Epithelial cell of esophagus (primary cell): ENCODE measurements around the gene HSBP1L1.

Experiments
- DNase-seq: peaks from one replicate; pipeline ENCODE4 v3.0.0; 2010; ENCODE audit warnings: low read depth
- H3K4me3 ChIP-seq: 2 replicates; pipeline ENCODE4 v1.5.1; 2011; ENCODE audit warnings: mild to moderate bottlenecking, low read length, control low read depth
- TF ChIP-seq, protein P1 (sequence below): IDR thresholded peaks from 2 replicates; pipeline ENCODE4 v1.5.1; 2011; ENCODE audit warnings: low read depth, mild to moderate bottlenecking, low read length, control low read depth, inconsistent platforms; ENCODE audit not compliant: insufficient read depth; ENCODE audit errors: missing control alignments

HSBP1L1 gene

DNA sequence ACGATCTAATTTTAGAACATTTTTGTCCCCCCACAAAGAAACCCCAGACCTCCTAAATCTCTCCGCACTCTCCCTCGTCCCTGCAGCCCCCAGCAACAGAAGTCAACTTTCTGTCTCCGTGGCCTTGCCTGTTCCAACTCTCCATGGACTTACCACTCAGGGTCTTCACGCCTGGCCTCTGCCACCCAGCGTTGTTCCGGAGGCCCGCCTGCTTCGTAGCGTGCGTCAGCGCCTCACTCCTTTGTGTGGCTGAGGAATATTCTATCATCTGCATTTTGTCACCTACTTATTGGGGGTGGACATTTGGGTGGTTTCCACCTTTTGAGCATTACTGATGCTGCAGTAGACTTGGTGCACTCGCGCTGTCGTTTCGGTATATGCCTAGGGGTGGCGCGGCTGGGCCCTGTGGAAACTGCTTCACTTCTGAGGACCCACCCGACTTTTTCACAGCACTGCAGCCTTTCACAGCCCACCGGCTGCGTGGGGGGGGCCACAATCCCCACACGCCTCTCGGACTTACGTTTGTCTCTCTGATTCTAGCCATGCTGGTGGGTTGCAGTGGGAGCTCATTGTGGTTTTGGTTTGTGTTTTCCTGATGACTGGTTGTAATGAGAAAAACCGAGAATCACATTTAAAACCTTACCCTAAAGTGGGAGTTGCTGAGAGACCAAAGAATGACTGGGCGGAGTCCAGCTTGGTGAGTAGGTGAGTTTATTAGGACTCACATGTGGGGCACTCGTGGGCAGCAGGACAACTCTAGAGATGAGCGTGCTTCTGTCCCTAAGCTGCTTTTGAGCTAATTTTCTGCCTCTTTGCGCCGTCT, 1.4 kb upstream of the HSBP1L1 start:
- H3K4me3 ChIP-seq: no peak overlapping the region
- DNase-seq: no peak
- TF ChIP-seq, protein P1, sequence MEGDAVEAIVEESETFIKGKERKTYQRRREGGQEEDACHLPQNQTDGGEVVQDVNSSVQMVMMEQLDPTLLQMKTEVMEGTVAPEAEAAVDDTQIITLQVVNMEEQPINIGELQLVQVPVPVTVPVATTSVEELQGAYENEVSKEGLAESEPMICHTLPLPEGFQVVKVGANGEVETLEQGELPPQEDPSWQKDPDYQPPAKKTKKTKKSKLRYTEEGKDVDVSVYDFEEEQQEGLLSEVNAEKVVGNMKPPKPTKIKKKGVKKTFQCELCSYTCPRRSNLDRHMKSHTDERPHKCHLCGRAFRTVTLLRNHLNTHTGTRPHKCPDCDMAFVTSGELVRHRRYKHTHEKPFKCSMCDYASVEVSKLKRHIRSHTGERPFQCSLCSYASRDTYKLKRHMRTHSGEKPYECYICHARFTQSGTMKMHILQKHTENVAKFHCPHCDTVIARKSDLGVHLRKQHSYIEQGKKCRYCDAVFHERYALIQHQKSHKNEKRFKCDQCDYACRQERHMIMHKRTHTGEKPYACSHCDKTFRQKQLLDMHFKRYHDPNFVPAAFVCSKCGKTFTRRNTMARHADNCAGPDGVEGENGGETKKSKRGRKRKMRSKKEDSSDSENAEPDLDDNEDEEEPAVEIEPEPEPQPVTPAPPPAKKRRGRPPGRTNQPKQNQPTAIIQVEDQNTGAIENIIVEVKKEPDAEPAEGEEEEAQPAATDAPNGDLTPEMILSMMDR: no peak

DNA sequence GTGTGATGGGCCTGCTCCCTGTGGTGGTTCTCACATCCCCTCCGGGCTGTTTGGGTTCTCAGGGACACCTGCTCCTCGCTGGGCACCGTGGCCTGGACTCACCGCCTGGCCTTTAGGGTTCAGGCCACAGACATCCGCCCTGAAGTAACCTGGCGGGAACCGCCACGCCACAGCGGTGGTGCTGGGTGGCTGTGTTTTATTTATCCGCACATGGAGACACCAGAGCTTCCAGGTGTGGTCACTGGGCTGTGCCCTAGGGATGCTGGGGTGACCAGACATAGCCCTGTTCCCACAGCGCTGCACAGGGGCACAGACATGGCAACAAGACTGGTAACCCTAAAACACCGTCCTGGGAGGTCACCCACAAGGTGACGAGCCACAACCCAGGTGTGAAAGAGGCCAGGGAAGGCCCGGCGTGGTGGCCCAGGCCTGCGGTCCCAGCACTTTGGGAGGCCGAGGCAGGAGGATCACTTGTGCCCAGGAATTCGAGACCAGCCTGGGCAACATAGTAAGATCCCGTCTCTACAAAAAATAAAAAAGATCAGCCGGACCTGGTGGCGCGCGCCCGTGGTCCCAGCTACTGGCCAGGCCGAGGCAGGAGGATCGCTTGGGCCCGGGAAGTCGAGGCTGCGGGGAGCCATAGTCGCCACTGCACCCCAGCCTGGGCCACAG, 649 bp upstream of the HSBP1L1 start:
- no peak for DNase-seq
- TF ChIP-seq, protein P1: no peak
- peak overlapping the region; percentile 69 for H3K4me3 ChIP-seq

GRCh38 chr18:79965119-79965902, 868 bp downstream of the HSBP1L1 start:
- peak overlapping the region; percentile 69 for H3K4me3 ChIP-seq
- TF ChIP-seq, protein P1: no peak
- DNase-seq: peak; percentile 81

- TF ChIP-seq, protein P1: no peak
- H3K4me3 ChIP-seq: no peak overlapping the region
- DNase-seq: no peak
These were observed 6.1 kb downstream of the HSBP1L1 start for GRCh38 chr18:79970419-79971133.

DNA sequence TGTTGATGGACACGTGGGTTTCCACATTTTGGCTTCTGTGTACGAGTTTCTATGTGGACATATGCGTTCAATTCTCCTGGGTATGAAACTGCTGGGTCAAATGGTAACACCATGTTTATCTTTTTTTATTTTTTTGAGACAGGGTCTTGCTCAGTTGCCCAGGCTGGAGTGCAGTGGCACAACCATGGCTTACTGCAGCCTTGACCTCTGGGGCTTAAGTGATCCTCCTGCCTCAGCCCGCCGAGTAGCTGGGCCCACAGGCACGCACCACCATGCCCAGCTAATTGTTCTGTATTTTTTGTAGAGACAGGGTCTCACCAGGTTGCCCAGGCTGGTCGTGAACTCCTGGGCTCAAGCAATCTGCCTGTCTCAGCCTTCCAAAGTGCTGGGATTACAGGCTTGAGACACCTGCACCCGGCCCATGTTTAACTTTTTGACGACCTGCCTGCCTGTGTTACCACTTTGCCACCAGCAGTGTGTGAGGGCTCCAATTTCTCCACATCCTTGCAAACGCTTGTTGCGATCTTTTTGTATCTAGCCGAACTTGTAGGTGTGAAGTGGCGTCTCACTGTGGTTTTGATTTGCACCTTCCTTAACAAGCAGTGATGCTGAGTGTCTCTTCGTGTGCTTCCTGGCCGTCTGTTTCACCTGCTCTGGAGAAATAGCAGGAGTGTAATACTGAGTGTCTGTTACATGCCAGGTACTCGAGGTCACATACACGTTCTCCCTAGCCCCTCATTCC, 6.9 kb downstream of the HSBP1L1 start:
- TF ChIP-seq, protein P1: no peak
- H3K4me3 ChIP-seq: no peak overlapping the region
- DNase-seq: no peak

GRCh38 chr18:79971986-79972385, 7.5 kb downstream of the HSBP1L1 start:
- no peak overlapping the region for H3K4me3 ChIP-seq
- DNase-seq: no peak
- TF ChIP-seq, protein P1: no peak
